ENCODE measurements around the gene GP9.

The GP9 gene

DNA sequence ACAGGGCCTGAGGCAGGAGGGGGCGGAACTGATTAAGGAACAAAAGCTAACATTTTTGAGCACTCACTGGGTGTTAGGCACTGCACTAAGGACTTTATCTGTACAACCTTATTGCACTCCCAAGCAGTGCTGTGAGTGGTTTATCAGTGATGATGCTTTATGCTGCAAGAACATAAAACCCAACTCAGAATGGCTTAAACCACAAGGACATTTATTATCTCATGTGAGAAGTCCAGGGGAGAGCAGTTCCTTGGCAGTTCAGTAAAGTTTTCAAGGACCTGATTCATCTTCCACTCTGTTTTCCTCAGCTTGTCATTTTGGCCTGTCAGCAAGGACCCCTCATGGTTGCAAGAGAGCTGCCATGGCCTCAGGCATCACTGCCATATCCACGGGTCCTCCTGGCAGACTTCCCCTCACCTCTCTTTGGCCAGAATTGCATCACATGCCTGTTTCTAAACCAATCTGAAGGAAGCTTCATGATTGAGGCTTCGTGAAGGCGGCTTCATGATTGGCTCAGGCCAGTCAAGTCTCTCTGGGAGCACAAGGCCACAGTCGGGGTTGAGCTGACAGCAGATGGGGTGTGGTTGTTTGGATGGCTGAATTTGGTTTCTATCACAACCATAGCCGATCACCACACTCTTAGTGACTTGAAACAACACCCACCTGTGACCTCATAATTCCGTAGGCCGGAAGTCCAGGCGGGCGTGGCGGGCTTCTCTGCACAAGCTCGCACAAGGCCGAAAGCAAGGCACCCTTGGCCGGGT, 43.7 kb upstream of the GP9 start:
- H3K27ac ChIP-seq: peak overlapping the region in 1 of 2 donors; percentile 77
- no peak overlapping the region for H3K4me3 ChIP-seq
- TF ChIP-seq, protein P1, sequence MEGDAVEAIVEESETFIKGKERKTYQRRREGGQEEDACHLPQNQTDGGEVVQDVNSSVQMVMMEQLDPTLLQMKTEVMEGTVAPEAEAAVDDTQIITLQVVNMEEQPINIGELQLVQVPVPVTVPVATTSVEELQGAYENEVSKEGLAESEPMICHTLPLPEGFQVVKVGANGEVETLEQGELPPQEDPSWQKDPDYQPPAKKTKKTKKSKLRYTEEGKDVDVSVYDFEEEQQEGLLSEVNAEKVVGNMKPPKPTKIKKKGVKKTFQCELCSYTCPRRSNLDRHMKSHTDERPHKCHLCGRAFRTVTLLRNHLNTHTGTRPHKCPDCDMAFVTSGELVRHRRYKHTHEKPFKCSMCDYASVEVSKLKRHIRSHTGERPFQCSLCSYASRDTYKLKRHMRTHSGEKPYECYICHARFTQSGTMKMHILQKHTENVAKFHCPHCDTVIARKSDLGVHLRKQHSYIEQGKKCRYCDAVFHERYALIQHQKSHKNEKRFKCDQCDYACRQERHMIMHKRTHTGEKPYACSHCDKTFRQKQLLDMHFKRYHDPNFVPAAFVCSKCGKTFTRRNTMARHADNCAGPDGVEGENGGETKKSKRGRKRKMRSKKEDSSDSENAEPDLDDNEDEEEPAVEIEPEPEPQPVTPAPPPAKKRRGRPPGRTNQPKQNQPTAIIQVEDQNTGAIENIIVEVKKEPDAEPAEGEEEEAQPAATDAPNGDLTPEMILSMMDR (IDR thresholded peaks at IDR 0.05): no peak
- no peak for DNase-seq (ENCODE audit: low spot score)

DNA sequence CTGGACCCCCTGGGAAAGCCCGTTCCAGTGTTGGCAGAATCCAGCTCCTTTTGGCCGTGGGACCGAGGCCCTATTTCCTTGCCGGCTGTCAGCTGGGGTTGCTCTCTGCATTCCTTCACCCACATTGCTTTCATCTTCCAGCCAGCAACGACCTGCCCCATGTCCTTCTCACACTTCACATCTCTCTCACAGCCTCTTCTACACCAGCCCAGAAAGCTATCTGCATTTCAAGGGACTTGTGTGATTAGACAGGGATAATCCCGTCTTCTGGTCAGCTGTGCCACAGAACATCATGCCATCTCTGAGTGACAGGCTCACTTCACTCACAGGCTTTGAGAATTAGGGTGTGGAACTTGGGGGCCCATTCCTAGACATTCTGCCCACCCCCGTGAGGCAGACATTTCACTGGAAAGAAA, 43.1 kb upstream of the GP9 start:
- no peak for DNase-seq (ENCODE audit: low spot score)
- H3K4me3 ChIP-seq: no peak overlapping the region
- TF ChIP-seq, protein P1 (IDR thresholded peaks at IDR 0.05): no peak
- H3K27ac ChIP-seq: peak overlapping the region in 1 of 2 donors; percentile 77

DNA sequence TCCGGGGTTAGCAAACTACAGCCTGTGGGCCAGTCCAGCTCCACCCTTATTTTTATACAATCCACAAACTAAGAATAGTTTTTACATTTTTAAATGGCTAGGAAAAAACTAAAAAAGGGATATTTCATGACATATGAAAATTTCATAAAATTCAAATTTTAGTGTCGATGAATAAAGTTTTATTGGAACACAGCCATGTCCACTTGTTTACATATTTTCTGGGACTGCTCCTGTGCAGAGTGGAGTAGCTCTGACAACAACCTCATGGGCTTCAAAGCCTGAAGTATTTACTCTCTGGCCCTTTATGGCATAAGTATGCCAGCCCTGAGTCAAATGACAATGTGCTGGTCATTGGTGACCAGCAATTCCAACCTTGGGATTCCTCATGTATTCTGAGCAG, 42.3 kb upstream of the GP9 start:
- TF ChIP-seq, protein P1 (IDR thresholded peaks at IDR 0.05): no peak
- no peak for DNase-seq (ENCODE audit: low spot score)
- Histone ChIP-seq H3K27ac (peak overlapping the region in 1 of 2 donors; percentile 77), H3K4me3 (no peak overlapping the region)

DNA sequence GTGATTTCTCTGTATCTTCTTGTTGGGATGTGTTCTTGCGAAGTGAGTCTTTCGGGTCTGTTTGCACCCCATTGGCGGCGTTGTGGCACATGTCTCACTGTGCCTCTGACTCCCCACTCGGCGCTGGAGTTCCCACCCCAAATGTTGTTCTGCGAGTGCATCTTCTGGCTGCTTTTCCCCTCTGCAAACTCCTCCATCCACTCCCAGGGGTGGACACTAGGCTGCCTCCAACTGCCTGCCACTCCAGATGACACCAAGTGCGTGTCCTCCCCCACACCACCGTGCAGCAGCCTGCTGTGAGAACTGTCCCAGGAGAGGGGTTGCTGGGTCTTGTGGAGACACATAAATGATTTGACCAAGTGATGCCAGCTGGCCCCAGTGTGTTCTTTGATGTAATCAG, 41.8 kb upstream of the GP9 start:
- no peak overlapping the region for H3K4me3 ChIP-seq
- H3K27ac ChIP-seq: no peak overlapping the region
- peak; percentile 58 for DNase-seq (ENCODE audit: low spot score)
- TF ChIP-seq, protein P1 (IDR thresholded peaks at IDR 0.05): no peak

DNA sequence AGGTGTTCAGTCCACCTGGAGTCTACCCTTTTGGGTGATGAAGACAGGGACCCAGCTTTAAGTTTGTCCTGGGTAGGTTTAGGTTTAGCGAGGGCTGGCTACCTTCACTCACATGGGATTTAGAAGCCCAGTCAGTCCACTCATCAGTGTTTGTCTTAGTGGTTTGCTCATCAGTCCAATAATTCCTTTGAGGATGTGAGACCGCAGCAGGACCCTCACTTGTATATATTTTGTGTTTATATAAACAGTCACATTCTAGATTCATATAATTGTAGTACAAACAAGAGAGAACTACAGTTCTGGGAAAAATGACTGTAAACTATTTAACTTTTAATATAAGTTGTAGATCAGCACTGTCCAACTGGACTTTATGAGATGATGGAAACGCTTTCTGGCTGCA, 41.3 kb upstream of the GP9 start:
- TF ChIP-seq, protein P1 (IDR thresholded peaks at IDR 0.05): no peak
- no peak overlapping the region for H3K27ac ChIP-seq
- DNase-seq (ENCODE audit: low spot score): no peak
- H3K4me3 ChIP-seq: no peak overlapping the region

DNA sequence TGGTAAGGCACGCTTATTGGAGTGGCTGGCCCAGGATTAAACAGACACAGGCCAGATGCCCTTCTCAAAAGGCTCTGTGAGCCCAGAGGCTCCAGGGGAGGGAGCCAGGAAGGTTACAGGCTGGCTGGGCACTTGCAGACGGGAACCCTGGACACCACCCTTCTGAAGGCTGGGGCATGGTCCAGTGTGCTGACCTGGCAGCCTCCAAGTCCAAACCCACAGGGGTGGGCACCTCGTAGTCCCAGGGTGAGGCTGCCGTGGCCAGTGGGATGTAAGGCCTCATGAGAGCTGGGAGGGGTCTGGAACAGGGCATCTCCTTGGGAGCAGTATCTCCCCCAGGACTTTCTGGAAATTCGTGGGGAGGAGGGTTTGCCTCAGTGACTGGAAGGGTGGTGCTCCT, 39.9 kb upstream of the GP9 start:
- no peak overlapping the region for H3K4me3 ChIP-seq
- peak; percentile 58 for DNase-seq (ENCODE audit: low spot score)
- TF ChIP-seq, protein P1 (IDR thresholded peaks at IDR 0.05): no peak
- no peak overlapping the region for H3K27ac ChIP-seq

DNA sequence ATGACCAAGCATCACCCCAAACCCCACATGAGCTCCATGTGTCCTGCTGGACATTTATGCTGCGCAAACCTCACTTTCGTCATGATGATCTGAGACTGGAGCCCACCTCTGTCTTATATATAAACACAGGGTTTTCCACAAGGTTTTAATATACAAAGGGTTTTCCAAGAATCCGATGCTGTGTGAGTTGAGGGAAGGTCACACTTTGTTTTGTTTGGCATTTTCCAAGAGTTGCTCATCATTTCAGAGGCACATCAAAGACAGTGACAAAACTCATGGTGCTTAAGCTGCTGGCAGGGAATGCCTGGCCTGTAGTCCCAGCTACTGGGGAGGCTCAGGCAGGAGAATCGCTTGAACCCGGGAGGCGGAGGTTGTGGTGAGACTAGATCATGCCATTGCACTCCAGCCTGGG, 39.4 kb upstream of the GP9 start:
- Histone ChIP-seq H3K27ac (no peak overlapping the region), H3K4me3 (no peak overlapping the region)
- TF ChIP-seq, protein P1 (IDR thresholded peaks at IDR 0.05): no peak
- no peak for DNase-seq (ENCODE audit: low spot score)

Measured in coronary artery (tissue), 2 donors.